Lower lobe of right lung (tissue), 2 donors: ENCODE results near the gene LMAN2L. TPM values are rescaled to one million over a fixed set of nuclear protein-coding genes. Genes with fewer than 3 reads are reported as not detected.

Experiments used
- ATAC-seq, 2 donors: fragments of 200-7000 bp; cut with Tn5 transposase; one replicate each; pipeline ENCODE4 v1.9.1; 2020 to 2022; ENCODE audit warnings: mild to moderate bottlenecking in 2 of 2, moderate library complexity in 2 of 2
- DNase-seq: peaks from one replicate; pipeline ENCODE4 v3.0.0-alpha.2; 2020
- H3K27ac ChIP-seq: fragments of 200-600 bp; one replicate; pipeline ENCODE4 v1.8.0; 2022
- H3K27me3 ChIP-seq: fragments of 200-600 bp; one replicate; pipeline ENCODE4 v1.8.0; 2022; ENCODE audit warnings: low read depth
- H3K36me3 ChIP-seq: fragments of 200-600 bp; one replicate; pipeline ENCODE4 v1.8.0; 2022; ENCODE audit warnings: mild to moderate bottlenecking
- H3K4me1 ChIP-seq: fragments of 200-600 bp; one replicate; pipeline ENCODE4 v1.8.0; 2022
- H3K4me3 ChIP-seq: fragments of 200-600 bp; one replicate; pipeline ENCODE4 v1.8.0; 2022; ENCODE audit warnings: mild to moderate bottlenecking
- H3K9me3 ChIP-seq: fragments of 200-600 bp; one replicate; pipeline ENCODE4 v1.8.0; 2022
- CTCF ChIP-seq: fragments of 200-600 bp; IDR thresholded peaks from one replicate; pipeline ENCODE4 v1.8.0; 2022; ENCODE audit warnings: antibody characterized with exemption, mild to moderate bottlenecking
- intact Hi-C: fragments of 100-400 bp; cut with DNase I; formaldehyde crosslinking; loops from one replicate; pipeline ENCODE4 v1.11.0; 2022
- total RNA-seq: library from RNA; stranded (reverse); fragmentation: NEBNext Ultra II Directional; extraction: Animal tissue kit (Norgen Biotek cat#: 25700); gene quantifications from one replicate; pipeline ENCODE4 v1.2.1, GENCODE V29; 2021
- donor health status: DM: no; HTN: yes; CAD: no; lungs with severe emphysema.

The LMAN2L gene
- total RNA-seq, 1 donor from 2014 or later, result 20.9 TPM

DNA sequence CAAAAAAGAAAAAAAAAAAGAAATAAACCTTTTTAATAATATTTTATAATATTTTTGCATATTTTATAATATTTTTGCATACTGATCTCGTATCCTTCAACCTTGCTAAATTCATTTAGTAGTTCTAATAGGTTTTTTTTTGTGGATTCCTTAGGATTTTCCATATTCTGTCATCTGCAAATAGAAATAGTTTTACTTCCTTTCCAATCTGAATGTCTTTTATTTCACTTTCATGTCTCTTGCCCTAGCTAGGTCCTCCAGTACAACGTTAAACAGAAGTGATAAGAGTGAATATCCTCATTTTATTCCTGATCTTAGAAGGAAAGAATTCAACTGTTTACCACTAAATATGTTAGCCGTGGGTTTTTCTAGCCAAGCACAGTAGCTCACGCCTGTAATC is 13.7 kb downstream of the LMAN2L start:
- no peaks in the 10 kb centered on the region for H3K4me1 ChIP-seq
- intact Hi-C loops, result no loop called here
- no peak overlapping the region for H3K27ac ChIP-seq
- no peak for ATAC-seq
- H3K4me3 ChIP-seq, result no peak overlapping the region
- peaks cover 64% of the 10 kb centered on the region for H3K36me3 ChIP-seq
- no peaks in the 10 kb centered on the region for H3K27me3 ChIP-seq
- DNase-seq, result no peak
- TF ChIP-seq CTCF, result no peak
- no peaks in the 10 kb centered on the region for H3K9me3 ChIP-seq

DNA sequence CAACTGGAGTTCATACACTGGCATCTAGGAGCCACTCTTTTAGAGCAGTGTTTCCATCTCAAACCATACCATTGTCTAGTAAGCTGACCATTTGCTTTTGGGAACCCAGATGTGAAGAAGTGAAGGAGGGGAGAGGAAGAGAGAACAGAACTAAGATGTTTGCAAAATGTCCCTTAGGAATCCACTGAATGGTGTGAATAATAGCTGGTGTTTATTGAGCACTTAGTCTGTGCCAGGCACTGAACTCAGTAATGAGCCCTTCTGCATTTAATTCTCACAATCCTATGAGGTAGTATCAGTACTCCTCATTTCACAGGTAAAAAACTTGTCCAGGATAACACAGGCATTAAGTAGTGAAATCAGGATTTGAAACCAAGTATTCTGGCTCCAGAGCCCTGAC is 23.5 kb downstream of the LMAN2L start:
- no peak for TF ChIP-seq CTCF
- no peaks in the 10 kb centered on the region for H3K4me1 ChIP-seq
- DNase-seq (no peak), ATAC-seq (no peak)
- H3K27me3 ChIP-seq, result no peaks in the 10 kb centered on the region
- peaks cover 37% of the 10 kb centered on the region for H3K36me3 ChIP-seq
- H3K9me3 ChIP-seq, result no peaks in the 10 kb centered on the region
- H3K27ac ChIP-seq, result no peak overlapping the region
- H3K4me3 ChIP-seq, result no peak overlapping the region
- intact Hi-C loops, result no loop called here

DNA sequence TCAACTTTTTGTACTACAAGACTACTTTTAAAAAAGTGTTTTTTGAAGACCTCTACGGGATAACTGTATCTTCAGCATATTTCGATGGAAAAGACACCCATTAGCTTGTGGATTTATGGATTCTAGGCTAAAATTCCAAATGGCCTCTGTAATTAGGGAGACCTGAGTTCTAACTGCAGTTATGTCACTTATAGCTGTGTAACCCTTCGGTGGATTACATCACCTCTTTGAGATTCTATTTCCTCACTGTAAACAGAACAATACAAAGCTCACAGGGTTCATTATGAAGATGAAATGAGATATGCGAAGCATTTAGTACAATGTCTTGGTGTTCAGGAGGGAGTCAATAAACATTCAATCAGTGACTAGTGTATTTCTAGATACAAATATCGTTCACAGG is 24.2 kb downstream of the LMAN2L start:
- TF ChIP-seq CTCF, result no peak
- Histone ChIP-seq H3K36me3 (peaks cover 44% of the 10 kb centered on the region), H3K27ac (no peak overlapping the region), H3K9me3 (no peaks in the 10 kb centered on the region), H3K27me3 (no peaks in the 10 kb centered on the region), H3K4me3 (no peak overlapping the region), H3K4me1 (no peaks in the 10 kb centered on the region)
- ATAC-seq (no peak), DNase-seq (no peak)
- intact Hi-C loops, result no loop called here

- Histone ChIP-seq H3K27me3 (no peaks in the 10 kb centered on the region), H3K27ac (no peak overlapping the region), H3K36me3 (peaks cover 77% of the 10 kb centered on the region), H3K9me3 (no peaks in the 10 kb centered on the region), H3K4me1 (no peaks in the 10 kb centered on the region), H3K4me3 (no peak overlapping the region)
- ATAC-seq, result no peak
- TF ChIP-seq CTCF, result no peak
- intact Hi-C loops, result no loop called here
- no peak for DNase-seq
Observed at GRCh38 chr2:96710985-96711384, 28.9 kb downstream of the LMAN2L start.

GRCh38 chr2:96703021-96703751 is 36.7 kb downstream of the LMAN2L start:
- Histone ChIP-seq H3K36me3 (peaks cover 59% of the 10 kb centered on the region), H3K27ac (no peak overlapping the region), H3K9me3 (no peaks in the 10 kb centered on the region), H3K4me1 (no peaks in the 10 kb centered on the region), H3K27me3 (no peaks in the 10 kb centered on the region), H3K4me3 (no peak overlapping the region)
- DNase-seq (no peak), ATAC-seq (no peak)
- no peak for TF ChIP-seq CTCF
- intact Hi-C loops, result no loop called here
